Heart left ventricle (tissue), 16 donors: ENCODE results near the gene IRX6. TPM values are rescaled to one million over a fixed set of nuclear protein-coding genes. Genes with fewer than 3 reads are reported as not detected.
A peak's percentile ranks its signal among the peaks of the same experiment; 100 is the strongest.

ENCODE experiments used
- ATAC-seq, 4 donors: fragments of 200-7000 bp; cut with Tn5 transposase; one replicate each; pipeline ENCODE4 v1.9.1; 2020 to 2022; ENCODE audit warnings: moderate library complexity in 4 of 4, mild to moderate bottlenecking in 3 of 4, moderate number of reproducible peaks in 1 of 4
- DNase-seq, 5 donors: peaks; one replicate each; pipeline ENCODE4 v3.0.0-alpha.2; 2020
- H3K27ac ChIP-seq, 12 donors: fragments of 200-600 bp; sonication (generic) in 4 of 12; one replicate each; pipeline versions ENCODE4 v1.5.0 to v1.8.0; 2016 to 2022; ENCODE audit warnings: mild to moderate bottlenecking in 2 of 12
- H3K27me3 ChIP-seq, 9 donors: fragments of 200-600 bp; sonication (generic) in 2 of 9; one replicate each; pipeline versions ENCODE4 v1.5.1 to v1.8.0; 2016 to 2022; ENCODE audit warnings: mild to moderate bottlenecking in 3 of 9
- H3K36me3 ChIP-seq, 9 donors: fragments of 200-600 bp; sonication (generic) in 2 of 9; one replicate each; pipeline versions ENCODE4 v1.5.0 to v1.8.0; 2018 to 2022; ENCODE audit warnings: mild to moderate bottlenecking in 2 of 9
- H3K4me1 ChIP-seq, 12 donors: fragments of 200-600 bp; sonication (generic) in 4 of 12; one replicate each; pipeline versions ENCODE4 v1.5.0 to v1.8.0; 2016 to 2022; ENCODE audit warnings: mild to moderate bottlenecking in 3 of 12
- H3K4me3 ChIP-seq, 12 donors: fragments of 200-600 bp; sonication (generic) in 4 of 12; one replicate each; pipeline versions ENCODE4 v1.5.0 to v1.8.0; 2017 to 2022; ENCODE audit warnings: mild to moderate bottlenecking in 9 of 12, moderate library complexity in 4 of 12
- H3K9me3 ChIP-seq, 12 donors: fragments of 200-600 bp; sonication (generic) in 4 of 12; one replicate each; pipeline versions ENCODE4 v1.5.0 to v1.8.0; 2016 to 2022; ENCODE audit warnings: mild to moderate bottlenecking in 1 of 12
- POLR2A ChIP-seq, 2 donors: fragments of 450-650 bp; IDR thresholded peaks; one replicate each; pipeline ENCODE4 v1.6.1; 2017; ENCODE audit warnings: antibody characterized with exemption in 2 of 2, mild to moderate bottlenecking in 2 of 2, moderate library complexity in 2 of 2
- WGBS, 4 donors: extraction: QIAGEN DNeasy Blood & Tissue Kit in 2 of 4; methylation state at CpG; one replicate each; pipeline versions ENCODE4 v1.1.5 to v1.1.7; 2013 to 2018; 5-methylcytosine and 5-hydroxymethylcytosine counted together
- intact Hi-C, 10 donors: fragments of 100-400 bp; cut with DNase I; formaldehyde crosslinking; loops; one replicate each; pipeline versions ENCODE4 v1.11.1 to v1.14.2; 2022
- polyA plus RNA-seq, 2 donors: library from polyadenylated mRNA; stranded (reverse); fragments of 200-250 nt; gene quantifications; one replicate each; pipeline ENCODE4 v1.2.3, GENCODE V29; 2013
- total RNA-seq, 9 donors: library from RNA; depleted of rRNA in 2 of 9; stranded (reverse); fragments of >200 nt in 2 of 9; fragmentation: NEBNext Ultra II Directional in 3 of 9; extraction: Animal tissue kit (Norgen Biotek cat#: 25700) in 3 of 9; gene quantifications; one replicate each; pipeline versions ENCODE4 v1.1.0 to v1.2.4, GENCODE V29; 2016 to 2023
- TF ChIP-seq, protein P1 (sequence below), 12 donors: fragments of 200-600 bp; sonication (generic) in 4 of 12; IDR thresholded peaks; one replicate each; pipeline versions ENCODE4 v1.5.0 to v1.8.0; 2018 to 2022; ENCODE audit warnings: antibody characterized with exemption in 12 of 12, mild to moderate bottlenecking in 5 of 12
- donor health status: ischemic (EF 13 %, LVEDD 7.1; RV severe dilation, severe dysfunction).
- donor health status: healthy with polysubstance abuse.
- donor health status: DM: no; HTN: yes; CAD: no.
- donor health status: DM: no; HTN: no; CAD: no.
- donor health status: ischemic (EF 25% LVEDD 6.9; RV normal size, moderate dysfunction).
- donor health status: ischemic (EF 25% LVEDD 5.7; RV mildly dilated, moderate dysfunction).
- donor health status: healthy.
- donor health status: DM: yes; HTN: yes; CAD: no.
- donor health status: ischemic (EF 35%, LVEDD 5.7; RV mildly dilated, moderate dysfunction).
- donor health status: nonischemic (EF 11% LVEDD 7.7; RV severe dilation, severe dysfunction).
- donor health status: DM: yes; HTN: yes; CAD: no.
- donor health status: PGD.
- donor health status: ischemic (EF 29% LVEDD 5.4; RV normal size, mild dysfunction).
- donor health status: nonischemic (EF 23%, LVEDD 6.1; RV moderate dilation, normal function).

Gene IRX6
- total and polyA plus RNA-seq, 11 donors, result 0.96 to 48.4 (median 12.4) TPM

GRCh38 chr16:55283812-55284717 is 39.9 kb upstream of the IRX6 start:
- Histone ChIP-seq H3K27me3 (peaks cover 0 to 4% (median 0%) of the 10 kb centered on the region in 9 donors), H3K4me3 (no peak overlapping the region), H3K4me1 (no peaks in the 10 kb centered on the region), H3K27ac (no peak overlapping the region), H3K9me3 (peaks cover 0 to 22% (median 4%) of the 10 kb centered on the region in 12 donors), H3K36me3 (no peaks in the 10 kb centered on the region)
- intact Hi-C loops, result no loop called here
- no peak for ATAC-seq
- WGBS, 4 donors, result 67 to 70% (median 69%) methylated on average over 12 of the region's 12 CpGs
- DNase-seq, result no peak
- no peak for TF ChIP-seq POLR2A (IDR thresholded peaks at IDR 0.05)
- TF ChIP-seq, protein P1, sequence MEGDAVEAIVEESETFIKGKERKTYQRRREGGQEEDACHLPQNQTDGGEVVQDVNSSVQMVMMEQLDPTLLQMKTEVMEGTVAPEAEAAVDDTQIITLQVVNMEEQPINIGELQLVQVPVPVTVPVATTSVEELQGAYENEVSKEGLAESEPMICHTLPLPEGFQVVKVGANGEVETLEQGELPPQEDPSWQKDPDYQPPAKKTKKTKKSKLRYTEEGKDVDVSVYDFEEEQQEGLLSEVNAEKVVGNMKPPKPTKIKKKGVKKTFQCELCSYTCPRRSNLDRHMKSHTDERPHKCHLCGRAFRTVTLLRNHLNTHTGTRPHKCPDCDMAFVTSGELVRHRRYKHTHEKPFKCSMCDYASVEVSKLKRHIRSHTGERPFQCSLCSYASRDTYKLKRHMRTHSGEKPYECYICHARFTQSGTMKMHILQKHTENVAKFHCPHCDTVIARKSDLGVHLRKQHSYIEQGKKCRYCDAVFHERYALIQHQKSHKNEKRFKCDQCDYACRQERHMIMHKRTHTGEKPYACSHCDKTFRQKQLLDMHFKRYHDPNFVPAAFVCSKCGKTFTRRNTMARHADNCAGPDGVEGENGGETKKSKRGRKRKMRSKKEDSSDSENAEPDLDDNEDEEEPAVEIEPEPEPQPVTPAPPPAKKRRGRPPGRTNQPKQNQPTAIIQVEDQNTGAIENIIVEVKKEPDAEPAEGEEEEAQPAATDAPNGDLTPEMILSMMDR (IDR thresholded peaks at IDR 0.05), result no peak

GRCh38 chr16:55284718-55285099 is 39.3 kb upstream of the IRX6 start:
- H3K4me3 ChIP-seq, result no peak overlapping the region
- DNase-seq, result no peak
- TF ChIP-seq POLR2A (IDR thresholded peaks at IDR 0.05), result no peak
- TF ChIP-seq, protein P1 (IDR thresholded peaks at IDR 0.05), result no peak
- H3K27me3 ChIP-seq, result peaks cover 0 to 4% (median 0%) of the 10 kb centered on the region in 9 donors
- H3K27ac ChIP-seq, result no peak overlapping the region
- intact Hi-C loops, result no loop called here
- H3K9me3 ChIP-seq, result peaks cover 0 to 22% (median 4%) of the 10 kb centered on the region in 12 donors
- no peaks in the 10 kb centered on the region for H3K36me3 ChIP-seq
- no peaks in the 10 kb centered on the region for H3K4me1 ChIP-seq
- peak in 1 of 4 donors; percentile 52 for ATAC-seq
- whole genome bisulfite sequencing, 4 donors, result 57 to 62% (median 59%) methylated on average over 6 of the region's 6 CpGs

DNA sequence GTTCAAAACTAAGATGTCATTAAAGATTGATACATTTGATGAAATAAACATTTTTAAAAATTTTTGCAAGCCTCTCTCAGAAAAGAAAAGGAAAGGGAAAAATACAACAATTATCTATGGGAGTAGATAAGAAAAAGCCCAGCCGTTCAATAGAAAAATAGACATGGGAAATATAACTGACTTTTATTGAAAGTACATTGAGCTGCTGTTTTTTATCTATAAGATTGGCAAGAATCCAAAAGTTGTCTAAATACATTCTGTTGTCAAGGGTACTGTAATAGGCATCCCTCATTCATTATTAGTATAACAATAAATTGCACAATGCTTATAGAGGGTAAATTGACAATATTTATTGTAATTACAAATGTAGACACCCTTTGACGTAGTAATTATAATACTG is 38.4 kb upstream of the IRX6 start:
- peaks cover 0 to 4% (median 0%) of the 10 kb centered on the region in 9 donors for H3K27me3 ChIP-seq
- H3K36me3 ChIP-seq, result no peaks in the 10 kb centered on the region
- TF ChIP-seq POLR2A (IDR thresholded peaks at IDR 0.05), result no peak
- no peak for ATAC-seq
- H3K9me3 ChIP-seq, result peaks cover 0 to 22% (median 4%) of the 10 kb centered on the region in 12 donors
- no peak overlapping the region for H3K27ac ChIP-seq
- intact Hi-C loops, result no loop called here
- no peak for DNase-seq
- no peak overlapping the region for H3K4me3 ChIP-seq
- 51 to 59% (median 53%) methylated on average over 2 of the region's 2 CpGs for WGBS, 4 donors
- H3K4me1 ChIP-seq, result no peaks in the 10 kb centered on the region

GRCh38 chr16:55289353-55289752 is 34.6 kb upstream of the IRX6 start:
- no peak for TF ChIP-seq POLR2A (IDR thresholded peaks at IDR 0.05)
- TF ChIP-seq, protein P1 (IDR thresholded peaks at IDR 0.05), result no peak

More at GRCh38 chr16:55289353-55289752, 34.6 kb upstream of the IRX6 start:
- no peaks in the 10 kb centered on the region for H3K27me3 ChIP-seq
- intact Hi-C loops, result no loop called here
- 73 to 85% (median 80%) methylated on average over 2 of the region's 2 CpGs for whole genome bisulfite sequencing, 4 donors
- peaks cover 0 to 22% (median 4%) of the 10 kb centered on the region in 12 donors for H3K9me3 ChIP-seq
- DNase-seq, result no peak
- no peak overlapping the region for H3K27ac ChIP-seq
- H3K4me1 ChIP-seq, result peaks cover 0 to under 1% (median 0%) of the 10 kb centered on the region in 12 donors
- H3K4me3 ChIP-seq, result no peak overlapping the region
- ATAC-seq, result no peak
- H3K36me3 ChIP-seq, result no peaks in the 10 kb centered on the region
